Activated CD4-positive, alpha-beta memory T cell treated with anti-CD3 and anti-CD28 coated beads for 36 hours (primary cell): ENCODE measurements around the gene RIMS4. TPM values are rescaled to one million over a fixed set of nuclear protein-coding genes. Genes with fewer than 3 reads are reported as not detected.

ENCODE experiments used
- CTCF ChIA-PET: fragments of 350-600 bp; sonication (Branson Sonifier 250); formaldehyde crosslinking; loops from one replicate; lab custom pipeline; 2021; ENCODE audit warnings: antibody characterized with exemption, inconsistent platforms; lab: Charles Lee
- POLR2A ChIA-PET: fragments of 350-600 bp; sonication (Branson Sonifier 250); formaldehyde crosslinking; loops from one replicate; lab custom pipeline; 2021; ENCODE audit warnings: antibody characterized with exemption; lab: Charles Lee
- DNase-seq: peaks from one replicate; pipeline ENCODE4 v3.0.0-alpha.2; 2020
- H3K27ac Mint-ChIP-seq: one replicate; pipeline ENCODE4 v1.8.0; 2021; ENCODE audit warnings: mixed read lengths
- H3K27me3 Mint-ChIP-seq: one replicate; pipeline ENCODE4 v1.8.0; 2021; ENCODE audit warnings: mixed read lengths
- H3K36me3 Mint-ChIP-seq: one replicate; pipeline ENCODE4 v1.8.0; 2021; ENCODE audit warnings: mixed read lengths
- H3K4me1 Mint-ChIP-seq: one replicate; pipeline ENCODE4 v1.8.0; 2021; ENCODE audit warnings: low read depth, mixed read lengths
- H3K4me3 Mint-ChIP-seq: one replicate; pipeline ENCODE4 v1.8.0; 2021; ENCODE audit warnings: mild to moderate bottlenecking, mixed read lengths
- H3K9me3 Mint-ChIP-seq: one replicate; pipeline ENCODE4 v1.8.0; 2021; ENCODE audit warnings: mixed read lengths
- intact Hi-C: fragments of 100-400 bp; cut with micrococcal nuclease; formaldehyde crosslinking; loops from one replicate; pipeline ENCODE4 v1.15.1; 2023
- total RNA-seq, 2 experiments: library from RNA; stranded (reverse); gene quantifications; one replicate each; pipeline ENCODE4 v1.2.3, GENCODE V29; 2021

RIMS4 gene
- total RNA-seq, 2 experiments from 2014 or later, result not detected

DNA sequence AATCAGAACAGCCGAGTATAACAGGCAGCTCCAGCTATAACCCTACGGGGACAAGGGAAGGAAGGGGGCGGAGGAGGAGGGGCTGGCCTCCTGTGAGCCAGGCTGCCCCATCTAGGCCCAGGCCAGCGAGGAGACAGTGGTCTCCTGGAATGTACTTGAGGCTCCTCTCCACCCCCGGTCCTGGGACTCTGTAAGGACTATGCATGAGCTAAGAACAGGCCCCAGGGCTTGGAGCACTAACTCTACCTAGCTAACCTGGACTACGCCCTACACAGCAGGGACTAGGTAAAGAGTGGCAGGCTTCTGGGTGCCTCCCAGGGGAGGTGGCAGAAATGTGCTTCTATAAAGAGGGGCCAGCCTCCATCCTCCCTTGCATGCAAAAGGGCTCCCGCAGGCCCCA lies 55.8 kb downstream of the RIMS4 start:
- Mint-ChIP-seq H3K4me3 (no peak overlapping the region), H3K27ac (no peak overlapping the region), H3K4me1 (no peaks in the 10 kb centered on the region), H3K36me3 (no peaks in the 10 kb centered on the region), H3K9me3 (no peaks in the 10 kb centered on the region), H3K27me3 (peaks cover 8% of the 10 kb centered on the region)
- ChIA-PET POLR2A (no interaction called here), CTCF (interaction anchor here (1.2 to 2.0 kb wide), 2 partner anchors 7 to 113 kb away, joined by 3 to 5 read pairs; no protein-coding TSS in a partner anchor)
- intact Hi-C loops, result no loop called here
- no peak for DNase-seq

DNA sequence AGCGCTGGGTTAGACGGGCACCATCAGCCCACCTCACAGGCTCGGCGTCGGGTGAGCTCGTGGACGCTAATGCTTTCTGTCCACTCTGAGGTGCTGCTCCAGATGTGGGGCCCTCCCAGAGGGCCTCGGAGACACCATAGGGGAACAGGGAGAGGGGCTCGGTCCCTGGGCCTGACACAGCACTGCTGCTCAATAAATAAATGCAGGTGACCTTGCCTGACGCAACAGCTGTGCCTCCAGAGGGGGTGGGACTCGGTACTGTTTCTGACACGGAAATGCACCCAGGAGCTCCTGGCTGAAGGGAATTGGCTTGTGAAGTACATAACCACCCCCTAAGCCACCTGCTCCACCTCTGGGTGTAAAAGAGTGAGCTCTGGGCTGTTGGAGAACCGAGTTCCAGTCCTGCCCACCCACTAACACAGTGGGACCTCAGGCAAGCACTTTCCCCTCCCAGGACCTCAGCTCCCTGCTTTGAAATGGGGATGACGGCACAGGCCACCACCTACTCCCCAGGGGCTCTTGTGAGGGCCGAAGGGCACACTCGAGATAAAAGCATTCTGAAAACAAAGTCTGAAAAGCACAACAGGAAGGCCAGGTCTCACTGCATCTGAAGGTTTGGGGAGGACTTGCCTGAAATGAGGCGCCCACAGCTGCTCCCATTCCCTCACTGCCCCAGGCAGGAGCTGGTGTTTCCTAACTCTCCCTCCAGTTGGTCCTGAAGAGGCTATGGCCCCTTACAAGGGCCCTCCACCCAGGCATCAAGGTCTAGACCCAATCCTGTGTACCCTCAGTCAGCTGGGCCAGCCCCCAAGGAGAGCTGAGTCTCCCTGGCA lies 58.0 kb downstream of the RIMS4 start:
- intact Hi-C loops, result no loop called here
- Mint-ChIP-seq H3K27me3 (peaks cover 14% of the 10 kb centered on the region), H3K27ac (no peak overlapping the region), H3K36me3 (no peaks in the 10 kb centered on the region), H3K4me3 (no peak overlapping the region), H3K9me3 (no peaks in the 10 kb centered on the region), H3K4me1 (peaks cover 2% of the 10 kb centered on the region)
- ChIA-PET POLR2A (no interaction called here), CTCF (interaction anchor here (1.1 to 6.7 kb wide), 2 partner anchors 20 to 114 kb away, joined by 4 to 52 read pairs; no protein-coding TSS in a partner anchor)
- no peak for DNase-seq

DNA sequence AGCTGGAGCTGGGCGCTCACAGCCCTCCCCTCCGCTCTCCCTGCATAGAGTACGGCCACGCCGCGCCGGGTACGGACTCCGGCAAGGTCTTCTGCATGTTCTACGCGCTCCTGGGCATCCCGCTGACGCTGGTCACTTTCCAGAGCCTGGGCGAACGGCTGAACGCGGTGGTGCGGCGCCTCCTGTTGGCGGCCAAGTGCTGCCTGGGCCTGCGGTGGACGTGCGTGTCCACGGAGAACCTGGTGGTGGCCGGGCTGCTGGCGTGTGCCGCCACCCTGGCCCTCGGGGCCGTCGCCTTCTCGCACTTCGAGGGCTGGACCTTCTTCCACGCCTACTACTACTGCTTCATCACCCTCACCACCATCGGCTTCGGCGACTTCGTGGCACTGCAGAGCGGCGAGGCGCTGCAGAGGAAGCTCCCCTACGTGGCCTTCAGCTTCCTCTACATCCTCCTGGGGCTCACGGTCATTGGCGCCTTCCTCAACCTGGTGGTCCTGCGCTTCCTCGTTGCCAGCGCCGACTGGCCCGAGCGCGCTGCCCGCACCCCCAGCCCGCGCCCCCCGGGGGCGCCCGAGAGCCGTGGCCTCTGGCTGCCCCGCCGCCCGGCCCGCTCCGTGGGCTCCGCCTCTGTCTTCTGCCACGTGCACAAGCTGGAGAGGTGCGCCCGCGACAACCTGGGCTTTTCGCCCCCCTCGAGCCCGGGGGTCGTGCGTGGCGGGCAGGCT lies 60.1 kb downstream of the RIMS4 start:
- peak; percentile 32 for DNase-seq
- Mint-ChIP-seq H3K4me3 (no peak overlapping the region), H3K27ac (no peak overlapping the region), H3K27me3 (peaks cover 18% of the 10 kb centered on the region), H3K9me3 (no peaks in the 10 kb centered on the region), H3K36me3 (no peaks in the 10 kb centered on the region), H3K4me1 (peaks cover 9% of the 10 kb centered on the region)
- ChIA-PET CTCF (interaction anchor here (0.8 to 6.7 kb wide), 5 partner anchors 13 to 119 kb away, joined by 3 to 52 read pairs (median 4); no protein-coding TSS in a partner anchor), POLR2A (no interaction called here)
- intact Hi-C loops, result no loop called here

DNA sequence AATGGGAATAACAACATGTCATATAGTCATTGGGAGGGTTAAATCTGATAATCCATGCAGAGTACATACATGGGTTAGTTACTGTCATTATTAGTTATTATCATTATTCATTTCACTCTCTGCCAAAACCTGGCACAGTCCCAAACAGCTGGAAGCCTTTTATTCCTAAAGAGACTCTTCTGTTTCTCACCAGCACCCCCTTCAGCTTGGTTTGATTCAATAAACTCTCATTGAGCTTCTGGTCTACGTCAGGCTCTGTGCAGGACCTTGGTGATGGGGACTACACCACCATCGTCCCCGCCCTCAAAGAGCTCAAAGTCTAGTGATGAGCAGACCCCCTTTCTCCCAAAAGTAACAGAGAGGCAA lies 62.4 kb downstream of the RIMS4 start:
- peaks cover 11% of the 10 kb centered on the region for H3K4me1 Mint-ChIP-seq
- no peak overlapping the region for H3K27ac Mint-ChIP-seq
- no peaks in the 10 kb centered on the region for H3K9me3 Mint-ChIP-seq
- no peak overlapping the region for H3K4me3 Mint-ChIP-seq
- POLR2A ChIA-PET, result no interaction called here
- CTCF ChIA-PET, result interaction anchor here (0.7 to 6.7 kb wide), 22 partner anchors 8 to 543 kb away, joined by 3 to 52 read pairs (median 4); no protein-coding TSS in a partner anchor
- H3K36me3 Mint-ChIP-seq, result no peaks in the 10 kb centered on the region
- DNase-seq, result no peak
- H3K27me3 Mint-ChIP-seq, result peaks cover 18% of the 10 kb centered on the region
- intact Hi-C loops, result loop anchor here (5.0 kb wide), 2 partner anchors 219 to 349 kb away; partner anchors contain the start of gene STK4

DNA sequence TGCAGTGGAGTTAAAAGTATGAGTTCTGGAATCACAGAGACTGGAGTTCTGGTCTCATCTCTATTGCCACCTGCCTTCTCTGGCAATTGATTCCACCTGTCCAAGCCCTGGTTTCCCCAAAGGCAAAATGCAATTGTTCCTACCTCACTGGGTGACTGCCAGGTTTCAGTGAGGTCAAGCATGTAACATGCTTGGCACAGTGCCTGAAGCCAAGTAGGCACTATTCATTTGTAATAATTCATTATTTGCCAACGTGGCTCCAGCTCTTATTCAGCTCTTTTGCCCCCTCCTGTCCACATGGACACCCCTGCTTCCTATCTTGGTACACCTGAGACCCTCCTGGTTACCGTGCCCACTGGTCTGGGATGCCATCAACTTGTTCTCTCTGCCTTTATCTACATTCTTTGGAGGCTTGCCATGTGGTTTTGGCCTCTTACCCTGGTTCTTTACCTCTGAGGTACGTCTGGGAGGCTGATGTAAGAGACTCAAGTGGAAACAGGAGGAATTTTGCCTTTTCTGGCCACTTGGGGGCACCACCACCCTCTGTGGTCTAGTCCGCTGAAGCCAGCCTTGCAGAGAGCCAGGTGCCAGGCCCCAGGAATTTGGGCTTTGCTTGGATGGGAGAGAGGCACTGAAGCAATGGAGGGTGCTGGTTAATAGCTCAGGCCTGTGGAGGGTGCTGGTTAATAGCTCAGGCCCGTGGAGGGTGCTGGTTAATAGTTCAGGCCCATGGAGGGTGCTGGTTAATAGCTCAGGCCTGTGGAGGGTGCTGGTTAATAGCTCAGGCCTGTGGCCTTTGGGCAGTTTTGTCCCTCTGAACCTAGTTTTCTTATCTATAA lies 63.0 kb downstream of the RIMS4 start:
- no peak overlapping the region for H3K27ac Mint-ChIP-seq

DNA sequence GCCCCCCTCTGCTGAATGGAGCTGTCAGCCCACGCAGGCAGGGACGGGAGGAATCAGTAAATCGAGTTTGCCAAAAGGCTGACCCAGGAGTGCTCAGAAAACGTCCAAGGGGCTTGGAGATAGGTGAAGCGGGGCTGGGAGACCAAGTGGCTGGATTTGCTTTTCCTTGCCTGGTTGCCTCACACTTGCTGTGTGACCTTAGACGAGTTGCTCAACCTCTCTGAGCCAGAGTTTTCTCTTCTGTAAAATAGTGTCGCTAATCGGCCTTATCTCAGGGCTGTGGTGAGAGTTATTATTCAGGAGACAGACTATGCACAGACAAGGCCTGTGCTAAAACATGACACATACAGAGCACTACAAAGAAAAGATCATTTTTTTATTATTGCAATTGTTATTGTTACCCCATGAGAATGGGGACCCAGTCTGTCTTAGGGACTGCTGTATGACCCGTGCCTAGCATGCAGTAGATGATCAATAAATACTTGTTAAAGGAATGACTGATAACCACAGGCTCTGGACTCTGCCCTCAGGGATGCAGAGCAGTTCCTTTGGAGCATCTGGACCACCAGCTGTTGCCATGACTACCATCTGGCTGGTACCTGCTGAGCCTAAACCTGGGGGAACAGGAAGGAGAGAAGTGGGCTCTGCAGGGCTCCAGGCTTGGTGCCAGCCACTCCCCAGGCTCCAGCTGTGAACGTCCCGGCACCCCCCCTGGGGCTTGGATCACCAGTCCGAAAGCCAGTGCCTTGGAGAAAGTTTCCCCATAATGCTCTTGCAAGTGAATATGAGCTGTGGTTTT lies 63.8 kb downstream of the RIMS4 start:
- Mint-ChIP-seq H3K27ac (no peak overlapping the region), H3K9me3 (no peaks in the 10 kb centered on the region), H3K4me3 (peak overlapping the region; percentile 67), H3K27me3 (peaks cover 18% of the 10 kb centered on the region), H3K36me3 (no peaks in the 10 kb centered on the region), H3K4me1 (peaks cover 11% of the 10 kb centered on the region)
- no peak for DNase-seq
- ChIA-PET POLR2A (no interaction called here), CTCF (interaction anchor here (0.7 to 6.7 kb wide), 13 partner anchors 8 to 365 kb away, joined by 3 to 52 read pairs (median 5); no protein-coding TSS in a partner anchor)
- intact Hi-C loops, result loop anchor here (1.0 to 5.0 kb wide), 4 partner anchors 61 to 351 kb away; partner anchors contain the start of gene STK4

More for the DNA sequence above, 63.0 kb downstream of the RIMS4 start:
- H3K4me1 Mint-ChIP-seq, result peaks cover 11% of the 10 kb centered on the region
- peaks cover 18% of the 10 kb centered on the region for H3K27me3 Mint-ChIP-seq
- no peaks in the 10 kb centered on the region for H3K36me3 Mint-ChIP-seq
- ChIA-PET CTCF (interaction anchor here (0.7 to 6.7 kb wide), 25 partner anchors 8 to 544 kb away, joined by 3 to 52 read pairs (median 4); no protein-coding TSS in a partner anchor), POLR2A (no interaction called here)
- no peaks in the 10 kb centered on the region for H3K9me3 Mint-ChIP-seq
- DNase-seq, result peak; percentile 81
- peak overlapping the region; percentile 67 for H3K4me3 Mint-ChIP-seq
- intact Hi-C loops, result loop anchor here (1.0 to 5.0 kb wide), 3 partner anchors 120 to 350 kb away; partner anchors contain the start of gene STK4

DNA sequence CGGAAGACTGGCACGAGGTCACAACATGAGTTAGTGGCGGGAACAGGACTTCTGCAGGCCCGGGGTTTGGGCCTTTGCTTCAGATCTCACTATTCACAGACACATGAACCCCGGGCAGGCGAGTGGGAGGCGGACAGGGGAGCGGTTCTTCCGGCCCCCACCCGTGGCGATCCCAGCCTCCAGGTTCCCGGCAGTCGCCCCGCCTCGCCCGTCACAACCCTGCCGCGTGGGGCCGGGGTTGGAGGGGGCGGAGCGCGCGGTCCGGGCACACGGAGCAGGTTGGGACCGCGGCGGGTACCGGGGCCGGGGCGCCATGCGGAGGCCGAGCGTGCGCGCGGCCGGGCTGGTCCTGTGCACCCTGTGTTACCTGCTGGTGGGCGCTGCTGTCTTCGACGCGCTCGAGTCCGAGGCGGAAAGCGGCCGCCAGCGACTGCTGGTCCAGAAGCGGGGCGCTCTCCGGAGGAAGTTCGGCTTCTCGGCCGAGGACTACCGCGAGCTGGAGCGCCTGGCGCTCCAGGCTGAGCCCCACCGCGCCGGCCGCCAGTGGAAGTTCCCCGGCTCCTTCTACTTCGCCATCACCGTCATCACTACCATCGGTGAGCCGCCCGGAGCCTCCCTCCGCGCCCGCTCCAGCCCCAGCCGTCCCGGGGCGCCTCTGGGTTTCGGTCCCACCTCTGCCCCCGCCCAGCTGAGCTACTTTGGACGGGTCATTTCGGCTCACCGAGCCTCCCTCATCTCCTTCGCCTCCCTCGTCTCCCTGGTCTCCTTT lies 64.6 kb downstream of the RIMS4 start, which contains the start of gene KCNK15:
KCNK15 (plus strand) TSS at position 268 of the 769 bp plus-strand sequence; CDS start at position 314, 46 bp downstream.
- no peaks in the 10 kb centered on the region for H3K9me3 Mint-ChIP-seq
- H3K27ac Mint-ChIP-seq, result no peak within 1 kb of the TSS
- ChIA-PET CTCF (interaction anchor here (0.8 to 4.4 kb wide), 3 partner anchors 14 to 121 kb away, joined by 3 to 44 read pairs (median 11); no protein-coding TSS in a partner anchor), POLR2A (no interaction called here)
- peak; percentile 66 for DNase-seq
- peaks cover 13% of the 10 kb centered on the region for H3K27me3 Mint-ChIP-seq
- peak within 1 kb of the TSS; percentile 67 for H3K4me3 Mint-ChIP-seq
- no peaks in the 10 kb centered on the region for H3K36me3 Mint-ChIP-seq
- intact Hi-C loops, result loop anchor here (1.0 to 5.0 kb wide), 3 partner anchors 60 to 352 kb away; partner anchors contain the start of gene STK4
- peaks cover 11% of the 10 kb centered on the region for H3K4me1 Mint-ChIP-seq

DNA sequence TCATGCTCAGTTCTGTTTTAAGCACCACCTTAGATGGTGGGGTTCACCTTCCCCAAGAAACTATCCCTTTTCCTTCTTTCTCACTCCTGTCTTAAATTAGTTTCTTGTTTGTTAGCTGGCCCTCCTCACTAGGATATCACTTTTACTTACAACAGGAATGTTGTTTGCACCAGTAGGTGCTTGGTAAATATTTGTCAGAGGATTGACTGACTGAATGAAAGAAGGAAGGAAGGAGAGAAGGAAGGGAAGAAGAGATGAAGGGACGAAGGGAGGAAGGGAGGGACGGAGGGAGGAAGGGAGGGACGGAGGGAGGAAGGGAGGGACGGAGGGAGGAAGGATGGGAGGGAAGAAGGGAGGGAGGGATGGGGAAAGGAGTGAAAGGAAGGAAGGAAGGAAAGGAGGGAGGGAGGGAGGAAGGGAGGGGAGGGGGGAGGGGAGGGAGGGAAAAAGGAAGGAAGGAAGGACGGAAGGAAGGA lies 65.2 kb downstream of the RIMS4 start:
- Mint-ChIP-seq H3K36me3 (no peaks in the 10 kb centered on the region), H3K27ac (no peak overlapping the region), H3K4me3 (peak overlapping the region; percentile 50), H3K4me1 (peaks cover 11% of the 10 kb centered on the region), H3K9me3 (no peaks in the 10 kb centered on the region), H3K27me3 (peaks cover 12% of the 10 kb centered on the region)
- intact Hi-C loops, result loop anchor here (5.0 kb wide), 2 partner anchors 222 to 352 kb away; partner anchors contain the start of gene STK4
- no peak for DNase-seq
- CTCF ChIA-PET, result interaction anchor here (1.5 to 4.4 kb wide), 3 partner anchors 12 to 61 kb away, joined by 5 to 44 read pairs (median 6); no protein-coding TSS in a partner anchor
- POLR2A ChIA-PET, result no interaction called here

DNA sequence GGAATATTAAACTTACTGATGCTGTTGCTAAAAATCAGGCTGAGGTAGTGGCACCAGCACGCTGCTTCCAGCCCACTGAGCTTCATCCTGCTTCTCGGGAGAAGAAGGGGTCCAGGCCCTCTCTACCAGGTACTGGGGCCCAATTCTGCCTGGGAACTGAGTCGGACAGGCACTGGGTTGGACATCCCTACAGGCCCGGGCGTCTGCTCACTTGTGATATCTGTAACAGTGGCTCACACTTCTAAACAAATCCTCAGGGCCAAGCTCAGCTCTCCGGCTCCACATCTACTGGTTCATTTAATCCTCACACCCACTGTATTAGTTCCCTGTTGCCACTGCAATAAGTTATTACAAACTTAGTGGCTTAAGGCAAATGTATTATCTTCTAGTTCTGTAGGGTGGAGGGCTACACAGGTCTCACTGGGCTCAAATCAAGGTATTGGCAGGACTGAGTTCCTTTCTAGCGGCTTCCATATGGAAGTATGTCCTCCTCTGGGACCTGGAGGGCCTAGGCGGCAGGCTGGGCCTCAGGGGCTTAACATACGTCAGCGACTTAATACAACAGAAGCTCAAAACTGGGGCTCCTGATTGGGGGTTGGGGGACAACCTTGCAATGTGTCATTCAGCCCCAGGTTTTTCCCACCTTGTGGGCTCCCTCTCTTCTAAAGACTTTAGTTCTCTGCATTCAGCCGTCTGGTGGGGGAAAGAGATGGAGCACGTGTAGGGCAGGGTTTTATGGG lies 66.3 kb downstream of the RIMS4 start:
- Mint-ChIP-seq H3K4me1 (peaks cover 11% of the 10 kb centered on the region), H3K4me3 (no peak overlapping the region), H3K36me3 (no peaks in the 10 kb centered on the region), H3K27ac (no peak overlapping the region), H3K27me3 (peaks cover 5% of the 10 kb centered on the region), H3K9me3 (no peaks in the 10 kb centered on the region)
- ChIA-PET POLR2A (no interaction called here), CTCF (interaction anchor here (0.9 to 1.7 kb wide), 4 partner anchors 11 to 62 kb away, joined by 3 to 6 read pairs (median 4); no protein-coding TSS in a partner anchor)
- no peak for DNase-seq
- intact Hi-C loops, result no loop called here
